ENCODE data around the gene MTOR. TPM values are rescaled to one million over a fixed set of nuclear protein-coding genes. Genes with fewer than 3 reads are reported as not detected.

The MTOR gene
- total RNA-seq, 1 experiment from 2014 or later = 36.4 TPM

- Histone ChIP-seq H3K27ac (ENCODE audit: low read length) (no peak overlapping the region), H3K4me2 (ENCODE audit: low read depth, low read length, poor library complexity, severe bottlenecking) (no peak overlapping the region), H3K9ac (ENCODE audit: low read length) (no peak overlapping the region), H3K4me3 (ENCODE audit: low read length) (no peak overlapping the region), H3K79me2 (ENCODE audit: low read length) (no peaks in the 10 kb centered on the region), H3K36me3 (ENCODE audit: insufficient read depth, low read length) (peaks cover 45% of the 10 kb centered on the region), H3K9me2 (replicated peaks; ENCODE audit: insufficient read depth, low read length) (no peaks in the 10 kb centered on the region), H3K27me3 (ENCODE audit: low read length) (no peaks in the 10 kb centered on the region), H4K20me1 (ENCODE audit: insufficient read depth, low read depth, low read length) (no peaks in the 10 kb centered on the region), H3K4me1 (ENCODE audit: low read length) (no peaks in the 10 kb centered on the region), H2AFZ (ENCODE audit: low read length) (no peak overlapping the region), H3K9me3 (ENCODE audit: low read length) (no peaks in the 10 kb centered on the region)
- no peak for DNase-seq
Observed at GRCh38 chr1:11204396-11205190, 57.8 kb downstream of the MTOR start.

DNA sequence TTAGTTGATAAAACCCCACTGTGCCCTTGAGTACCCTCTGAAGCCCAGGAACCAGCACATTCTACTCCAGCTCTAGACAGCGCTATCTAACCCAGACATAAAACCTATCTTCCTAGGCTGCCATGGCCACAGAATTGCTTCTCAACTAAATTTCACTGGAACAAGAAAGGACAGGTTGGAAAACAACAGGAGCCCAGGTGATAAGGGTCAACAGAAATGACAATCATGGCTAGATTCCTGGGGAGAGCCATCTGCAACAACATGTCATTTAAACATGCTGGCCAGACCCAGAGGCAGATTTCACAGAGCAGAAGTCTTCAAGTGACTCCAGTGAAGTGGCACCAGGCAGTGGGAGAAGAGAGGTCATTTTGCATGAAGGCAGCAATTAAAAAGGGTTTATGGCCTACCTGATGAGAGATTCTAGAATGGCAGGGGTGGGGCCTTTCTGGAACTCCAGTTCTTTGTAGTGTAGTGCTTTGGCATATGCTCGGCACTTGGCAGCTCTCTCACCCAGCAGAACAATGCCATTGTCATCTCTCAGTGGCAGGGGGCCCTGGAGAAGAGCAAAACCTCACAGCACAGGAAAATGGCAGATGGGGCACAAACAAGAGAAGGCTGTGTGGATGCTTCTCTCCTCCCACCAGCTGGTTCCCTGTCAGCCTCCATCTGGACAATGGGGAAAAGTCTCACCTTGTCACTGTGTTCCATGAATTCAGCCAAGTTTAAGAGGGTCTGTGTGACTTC, 63.3 kb downstream of the MTOR start:
- no peaks in the 10 kb centered on the region for H3K27me3 ChIP-seq (ENCODE audit: low read length)
- H3K79me2 ChIP-seq (ENCODE audit: low read length) = peaks cover 4% of the 10 kb centered on the region; the same call in 1 of the 2 replicates
- no peaks in the 10 kb centered on the region for H3K4me1 ChIP-seq (ENCODE audit: low read length)
- no peaks in the 10 kb centered on the region for H4K20me1 ChIP-seq (ENCODE audit: insufficient read depth, low read depth, low read length)
- no peak overlapping the region for H3K4me3 ChIP-seq (ENCODE audit: low read length)
- DNase-seq = no peak
- no peak overlapping the region for H3K4me2 ChIP-seq (ENCODE audit: low read depth, low read length, poor library complexity, severe bottlenecking)
- no peaks in the 10 kb centered on the region for H3K9me3 ChIP-seq (ENCODE audit: low read length)
- no peak overlapping the region for H3K9ac ChIP-seq (ENCODE audit: low read length)
- no peak overlapping the region for H2AFZ ChIP-seq (ENCODE audit: low read length)
- H3K27ac ChIP-seq (ENCODE audit: low read length) = no peak overlapping the region
- H3K9me2 ChIP-seq (replicated peaks; ENCODE audit: insufficient read depth, low read length) = no peaks in the 10 kb centered on the region
- H3K36me3 ChIP-seq (ENCODE audit: insufficient read depth, low read length) = peaks cover 22% of the 10 kb centered on the region

DNA sequence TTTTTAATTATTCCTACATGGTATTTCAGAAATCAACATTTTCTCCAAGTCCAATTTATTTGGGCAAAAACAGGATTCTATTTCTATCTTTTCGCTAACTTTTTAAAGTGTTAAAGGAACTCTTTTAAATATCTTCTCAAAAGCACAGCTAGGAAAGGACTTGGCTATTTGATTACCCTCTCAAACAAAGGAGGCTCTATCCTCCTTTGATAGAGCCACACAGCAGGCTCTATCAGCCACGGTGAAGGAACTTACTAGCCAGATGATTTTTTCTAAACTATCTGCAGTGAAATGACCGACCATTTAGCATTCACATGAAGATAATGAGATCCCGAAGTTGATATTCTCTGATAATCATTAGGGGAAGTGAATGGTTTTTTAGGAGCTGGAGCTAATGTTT, 64.1 kb downstream of the MTOR start:
- H3K9me3 ChIP-seq (ENCODE audit: low read length) = no peaks in the 10 kb centered on the region
- H2AFZ ChIP-seq (ENCODE audit: low read length) = no peak overlapping the region
- H3K36me3 ChIP-seq (ENCODE audit: insufficient read depth, low read length) = peaks cover 16% of the 10 kb centered on the region; the same call in 1 of the 2 replicates
- no peaks in the 10 kb centered on the region for H3K27me3 ChIP-seq (ENCODE audit: low read length)
- H3K9ac ChIP-seq (ENCODE audit: low read length) = no peak overlapping the region
- no peak overlapping the region for H3K4me2 ChIP-seq (ENCODE audit: low read depth, low read length, poor library complexity, severe bottlenecking)
- H3K9me2 ChIP-seq (replicated peaks; ENCODE audit: insufficient read depth, low read length) = no peaks in the 10 kb centered on the region
- H3K27ac ChIP-seq (ENCODE audit: low read length) = no peak overlapping the region
- DNase-seq = no peak
- no peaks in the 10 kb centered on the region for H3K4me1 ChIP-seq (ENCODE audit: low read length)
- no peak overlapping the region for H3K4me3 ChIP-seq (ENCODE audit: low read length)
- peaks cover 4% of the 10 kb centered on the region; the same call in 1 of the 2 replicates for H3K79me2 ChIP-seq (ENCODE audit: low read length)
- H4K20me1 ChIP-seq (ENCODE audit: insufficient read depth, low read depth, low read length) = no peaks in the 10 kb centered on the region

DNA sequence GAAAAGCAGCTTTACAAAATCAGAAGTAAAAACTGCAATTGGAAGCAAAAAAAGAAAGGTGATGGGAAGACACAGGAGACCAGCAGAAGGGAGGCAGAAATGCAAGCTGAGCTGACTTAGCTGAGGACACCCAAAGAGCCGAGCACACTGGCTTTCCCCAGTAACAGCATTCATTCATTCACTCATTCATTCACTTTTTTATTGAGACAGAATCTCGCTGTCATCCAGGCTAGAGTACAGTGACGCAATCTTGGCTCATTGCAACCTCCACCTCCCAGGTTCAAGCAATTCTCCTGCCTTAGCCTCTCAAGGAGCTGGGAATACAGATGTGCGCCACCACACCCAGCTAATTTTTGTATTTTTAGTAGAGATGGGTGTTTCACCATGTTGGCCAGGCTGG, 65.0 kb downstream of the MTOR start:
- Histone ChIP-seq H2AFZ (ENCODE audit: low read length) (no peak overlapping the region), H3K9me2 (replicated peaks; ENCODE audit: insufficient read depth, low read length) (no peaks in the 10 kb centered on the region), H3K4me2 (ENCODE audit: low read depth, low read length, poor library complexity, severe bottlenecking) (no peak overlapping the region), H3K79me2 (ENCODE audit: low read length) (peaks cover 4% of the 10 kb centered on the region; the same call in 1 of the 2 replicates), H3K4me1 (ENCODE audit: low read length) (no peaks in the 10 kb centered on the region), H4K20me1 (ENCODE audit: insufficient read depth, low read depth, low read length) (no peaks in the 10 kb centered on the region), H3K9me3 (ENCODE audit: low read length) (no peaks in the 10 kb centered on the region), H3K4me3 (ENCODE audit: low read length) (no peak overlapping the region), H3K36me3 (ENCODE audit: insufficient read depth, low read length) (peaks cover 16% of the 10 kb centered on the region; the same call in 1 of the 2 replicates), H3K27me3 (ENCODE audit: low read length) (no peaks in the 10 kb centered on the region), H3K9ac (ENCODE audit: low read length) (no peak overlapping the region), H3K27ac (ENCODE audit: low read length) (no peak overlapping the region)
- DNase-seq = no peak

DNA sequence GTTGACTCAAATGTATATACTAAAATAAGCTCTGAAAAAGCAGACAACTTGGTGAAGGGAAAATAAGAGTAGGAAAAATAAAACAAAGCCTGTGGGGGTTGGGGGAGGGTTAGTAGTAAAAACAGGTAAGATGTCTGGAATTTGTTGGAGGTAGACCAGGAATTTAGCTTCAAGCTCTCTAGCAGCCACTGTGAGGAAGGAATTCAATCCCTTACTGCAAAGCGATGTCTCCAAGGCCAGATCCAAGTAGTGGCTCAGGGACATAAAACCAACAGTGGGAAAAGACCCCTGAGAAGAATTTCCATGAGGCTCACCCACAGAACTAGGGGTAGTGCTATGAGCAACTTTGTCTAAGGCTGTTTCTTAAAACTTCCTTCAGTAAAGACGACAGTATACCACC, 65.4 kb downstream of the MTOR start:
- no peak overlapping the region for H3K4me3 ChIP-seq (ENCODE audit: low read length)
- H3K9me3 ChIP-seq (ENCODE audit: low read length) = no peaks in the 10 kb centered on the region
- no peak for DNase-seq

GRCh38 chr1:11194407-11195176, 67.8 kb downstream of the MTOR start:
- no peaks in the 10 kb centered on the region for H4K20me1 ChIP-seq (ENCODE audit: insufficient read depth, low read depth, low read length)
- H3K27me3 ChIP-seq (ENCODE audit: low read length) = no peaks in the 10 kb centered on the region
- DNase-seq = no peak
- H3K9ac ChIP-seq (ENCODE audit: low read length) = no peak overlapping the region
- no peak overlapping the region for H2AFZ ChIP-seq (ENCODE audit: low read length)
- no peaks in the 10 kb centered on the region for H3K9me3 ChIP-seq (ENCODE audit: low read length)
- H3K4me2 ChIP-seq (ENCODE audit: low read depth, low read length, poor library complexity, severe bottlenecking) = no peak overlapping the region
- no peaks in the 10 kb centered on the region for H3K9me2 ChIP-seq (replicated peaks; ENCODE audit: insufficient read depth, low read length)
- H3K79me2 ChIP-seq (ENCODE audit: low read length) = peaks cover 9% of the 10 kb centered on the region
- H3K4me3 ChIP-seq (ENCODE audit: low read length) = no peak overlapping the region
- peaks cover 28% of the 10 kb centered on the region; the same call in 1 of the 2 replicates for H3K36me3 ChIP-seq (ENCODE audit: insufficient read depth, low read length)
- H3K27ac ChIP-seq (ENCODE audit: low read length) = no peak overlapping the region
- no peaks in the 10 kb centered on the region for H3K4me1 ChIP-seq (ENCODE audit: low read length)

More for the DNA sequence above, 65.4 kb downstream of the MTOR start:
- peaks cover 16% of the 10 kb centered on the region; the same call in 1 of the 2 replicates for H3K36me3 ChIP-seq (ENCODE audit: insufficient read depth, low read length)
- no peak overlapping the region for H2AFZ ChIP-seq (ENCODE audit: low read length)
- no peaks in the 10 kb centered on the region for H3K9me2 ChIP-seq (replicated peaks; ENCODE audit: insufficient read depth, low read length)
- no peaks in the 10 kb centered on the region for H3K4me1 ChIP-seq (ENCODE audit: low read length)
- H3K27me3 ChIP-seq (ENCODE audit: low read length) = no peaks in the 10 kb centered on the region
- H3K9ac ChIP-seq (ENCODE audit: low read length) = no peak overlapping the region
- H3K79me2 ChIP-seq (ENCODE audit: low read length) = peaks cover 4% of the 10 kb centered on the region; the same call in 1 of the 2 replicates
- H3K4me2 ChIP-seq (ENCODE audit: low read depth, low read length, poor library complexity, severe bottlenecking) = no peak overlapping the region
- no peaks in the 10 kb centered on the region for H4K20me1 ChIP-seq (ENCODE audit: insufficient read depth, low read depth, low read length)
- no peak overlapping the region for H3K27ac ChIP-seq (ENCODE audit: low read length)

DNA sequence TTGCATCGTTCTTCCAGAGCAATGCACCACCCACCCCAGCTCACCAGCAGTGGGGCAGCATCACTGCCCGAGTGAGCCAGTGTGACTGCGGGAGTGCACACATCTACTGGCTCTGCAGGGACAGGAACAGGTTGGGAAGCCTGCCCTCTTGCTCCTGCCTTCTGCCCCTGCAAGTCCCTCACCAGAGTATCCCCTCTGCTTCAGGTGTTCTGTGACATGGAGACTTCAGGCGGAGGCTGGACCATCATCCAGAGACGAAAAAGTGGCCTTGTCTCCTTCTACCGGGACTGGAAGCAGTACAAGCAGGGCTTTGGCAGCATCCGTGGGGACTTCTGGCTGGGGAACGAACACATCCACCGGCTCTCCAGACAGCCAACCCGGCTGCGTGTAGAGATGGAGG, 69.0 kb downstream of the MTOR start:
- Histone ChIP-seq H3K9me3 (ENCODE audit: low read length) (no peaks in the 10 kb centered on the region), H3K36me3 (ENCODE audit: insufficient read depth, low read length) (peaks cover 23% of the 10 kb centered on the region; the same call in 1 of the 2 replicates), H3K79me2 (ENCODE audit: low read length) (peaks cover 9% of the 10 kb centered on the region), H2AFZ (ENCODE audit: low read length) (no peak overlapping the region), H4K20me1 (ENCODE audit: insufficient read depth, low read depth, low read length) (no peaks in the 10 kb centered on the region), H3K27ac (ENCODE audit: low read length) (no peak overlapping the region), H3K27me3 (ENCODE audit: low read length) (no peaks in the 10 kb centered on the region), H3K4me1 (ENCODE audit: low read length) (no peaks in the 10 kb centered on the region), H3K4me3 (ENCODE audit: low read length) (no peak overlapping the region), H3K4me2 (ENCODE audit: low read depth, low read length, poor library complexity, severe bottlenecking) (no peak overlapping the region), H3K9ac (ENCODE audit: low read length) (no peak overlapping the region), H3K9me2 (replicated peaks; ENCODE audit: insufficient read depth, low read length) (no peaks in the 10 kb centered on the region)
- no peak for DNase-seq

All from Karpas-422 (cell line).